Rectal smooth muscle tissue (tissue), 1 donor: Measurements from ENCODE around the gene PLIN5.
A peak's percentile ranks its signal among the peaks of the same experiment; 100 is the strongest.

ENCODE experiments used
- H3K27ac ChIP-seq: one replicate; pipeline ENCODE4 v1.7.0; 2013; ENCODE audit warnings: low read depth, low read length, inconsistent platforms
- H3K27me3 ChIP-seq: one replicate; pipeline ENCODE4 v1.7.0; 2013; ENCODE audit warnings: low read length; ENCODE audit not compliant: control insufficient read depth, insufficient read depth
- H3K36me3 ChIP-seq: one replicate; pipeline ENCODE4 v1.7.0; 2013; ENCODE audit warnings: low read length; ENCODE audit not compliant: control insufficient read depth, insufficient read depth
- H3K4me1 ChIP-seq: one replicate; pipeline ENCODE4 v1.7.0; 2013; ENCODE audit warnings: low read length; ENCODE audit not compliant: control insufficient read depth, insufficient read depth
- H3K4me3 ChIP-seq: one replicate; pipeline ENCODE4 v1.7.0; 2013; ENCODE audit warnings: low read length
- H3K9ac ChIP-seq: one replicate; pipeline ENCODE4 v1.7.0; 2013; ENCODE audit warnings: low read length

Gene PLIN5

GRCh38 chr19:4492337-4493103 is 42.5 kb downstream of the PLIN5 start:
- Histone ChIP-seq H3K27me3 (no peaks in the 10 kb centered on the region), H3K9ac (no peak overlapping the region), H3K4me1 (no peaks in the 10 kb centered on the region), H3K36me3 (peaks cover 23% of the 10 kb centered on the region), H3K27ac (no peak overlapping the region), H3K4me3 (no peak overlapping the region)

- H3K9ac ChIP-seq: no peak overlapping the region
- no peak overlapping the region for H3K27ac ChIP-seq
- H3K4me3 ChIP-seq: no peak overlapping the region
- H3K4me1 ChIP-seq: no peaks in the 10 kb centered on the region
- H3K27me3 ChIP-seq: no peaks in the 10 kb centered on the region
- peaks cover 23% of the 10 kb centered on the region for H3K36me3 ChIP-seq
Measured at GRCh38 chr19:4491446-4491845, 43.6 kb downstream of the PLIN5 start.

- Histone ChIP-seq H3K27ac (no peak overlapping the region), H3K27me3 (no peaks in the 10 kb centered on the region), H3K4me3 (no peak overlapping the region), H3K36me3 (peaks cover 23% of the 10 kb centered on the region), H3K9ac (no peak overlapping the region), H3K4me1 (no peaks in the 10 kb centered on the region)
Measured at GRCh38 chr19:4488496-4488895, 46.5 kb downstream of the PLIN5 start.

- no peaks in the 10 kb centered on the region for H3K4me1 ChIP-seq
- peaks cover 24% of the 10 kb centered on the region for H3K36me3 ChIP-seq
- no peak overlapping the region for H3K4me3 ChIP-seq
- no peaks in the 10 kb centered on the region for H3K27me3 ChIP-seq
- no peak overlapping the region for H3K9ac ChIP-seq
- no peak overlapping the region for H3K27ac ChIP-seq
Measured at GRCh38 chr19:4487572-4487971, 47.5 kb downstream of the PLIN5 start.

- Histone ChIP-seq H3K27me3 (no peaks in the 10 kb centered on the region), H3K4me3 (no peak overlapping the region), H3K4me1 (no peaks in the 10 kb centered on the region), H3K9ac (no peak overlapping the region), H3K27ac (no peak overlapping the region), H3K36me3 (peaks cover 6% of the 10 kb centered on the region)
Measured at GRCh38 chr19:4483385-4483784, 51.6 kb downstream of the PLIN5 start.

GRCh38 chr19:4482721-4483364 is 52.2 kb downstream of the PLIN5 start:
- Histone ChIP-seq H3K36me3 (peaks cover 6% of the 10 kb centered on the region), H3K27me3 (no peaks in the 10 kb centered on the region), H3K4me3 (no peak overlapping the region), H3K9ac (no peak overlapping the region), H3K27ac (no peak overlapping the region), H3K4me1 (no peaks in the 10 kb centered on the region)

GRCh38 chr19:4477034-4477801 is 57.8 kb downstream of the PLIN5 start:
- Histone ChIP-seq H3K4me3 (no peak overlapping the region), H3K9ac (no peak overlapping the region), H3K27ac (no peak overlapping the region), H3K36me3 (peaks cover 3% of the 10 kb centered on the region), H3K27me3 (no peaks in the 10 kb centered on the region), H3K4me1 (peaks cover 7% of the 10 kb centered on the region)

- Histone ChIP-seq H3K9ac (no peak overlapping the region), H3K27me3 (no peaks in the 10 kb centered on the region), H3K27ac (no peak overlapping the region), H3K4me3 (peak overlapping the region; percentile 54), H3K36me3 (peaks cover 3% of the 10 kb centered on the region), H3K4me1 (peaks cover 7% of the 10 kb centered on the region)
Measured at GRCh38 chr19:4474514-4475022, 60.5 kb downstream of the PLIN5 start.

GRCh38 chr19:4473763-4474513 is 61.1 kb downstream of the PLIN5 start:
- peaks cover 7% of the 10 kb centered on the region for H3K4me1 ChIP-seq
- peak overlapping the region; percentile 54 for H3K4me3 ChIP-seq
- no peak overlapping the region for H3K9ac ChIP-seq
- H3K27ac ChIP-seq: no peak overlapping the region
- no peaks in the 10 kb centered on the region for H3K27me3 ChIP-seq
- H3K36me3 ChIP-seq: peaks cover 3% of the 10 kb centered on the region

- peaks cover 7% of the 10 kb centered on the region for H3K4me1 ChIP-seq
- peak overlapping the region; percentile 21 for H3K9ac ChIP-seq
- H3K4me3 ChIP-seq: peak overlapping the region; percentile 73
- H3K27ac ChIP-seq: peak overlapping the region; percentile 7
- no peaks in the 10 kb centered on the region for H3K27me3 ChIP-seq
- H3K36me3 ChIP-seq: peaks cover 3% of the 10 kb centered on the region
Measured at GRCh38 chr19:4473011-4473762, 61.8 kb downstream of the PLIN5 start.
